Colon (tissue), 2 donors: Measurements from ENCODE around the gene MICALL2.

Experiments
- FAIRE-seq: peaks from 2 replicates; lab custom pipeline; 2012; peaks lifted over from hg19 to GRCh38; lab: Jason Lieb, UNC
- donor health status: control.
- donor health status: control.

MICALL2 gene

GRCh38 chr7:1468203-1468602 is 8.9 kb upstream of the MICALL2 start:
- no peak for FAIRE-seq

GRCh38 chr7:1466524-1467271 is 7.4 kb upstream of the MICALL2 start:
- FAIRE-seq: no peak

GRCh38 chr7:1464694-1465093 is 5.4 kb upstream of the MICALL2 start:
- FAIRE-seq: no peak

- FAIRE-seq: no peak
Observed at GRCh38 chr7:1463676-1464223, 4.5 kb upstream of the MICALL2 start.

- no peak for FAIRE-seq
Observed at GRCh38 chr7:1461646-1462375, 2.5 kb upstream of the MICALL2 start.

- FAIRE-seq: no peak
Observed at GRCh38 chr7:1460821-1461645, 1.8 kb upstream of the MICALL2 start.

- FAIRE-seq: no peak
Observed at GRCh38 chr7:1459920-1460820, 900 bp upstream of the MICALL2 start.

GRCh38 chr7:1459512-1459892 is 232 bp upstream of the MICALL2 start:
- no peak for FAIRE-seq

GRCh38 chr7:1457949-1458682 is 1.2 kb downstream of the MICALL2 start:
- no peak for FAIRE-seq

GRCh38 chr7:1457059-1457948 is 2.0 kb downstream of the MICALL2 start:
- no peak for FAIRE-seq

GRCh38 chr7:1455955-1456354 is 3.3 kb downstream of the MICALL2 start:
- FAIRE-seq: no peak

GRCh38 chr7:1455241-1455939 is 3.9 kb downstream of the MICALL2 start:
- no peak for FAIRE-seq

- no peak for FAIRE-seq
Observed at GRCh38 chr7:1454542-1454941, 4.7 kb downstream of the MICALL2 start.

- no peak for FAIRE-seq
Observed at GRCh38 chr7:1452205-1452604, 7.1 kb downstream of the MICALL2 start.

- FAIRE-seq: no peak
Observed at GRCh38 chr7:1450987-1451386, 8.3 kb downstream of the MICALL2 start.

- no peak for FAIRE-seq
Observed at GRCh38 chr7:1450431-1450830, 8.8 kb downstream of the MICALL2 start.

GRCh38 chr7:1449951-1450350 is 9.3 kb downstream of the MICALL2 start:
- no peak for FAIRE-seq

- FAIRE-seq: no peak
Observed at GRCh38 chr7:1449501-1449900, 9.8 kb downstream of the MICALL2 start.

GRCh38 chr7:1448958-1449357 is 10.3 kb downstream of the MICALL2 start:
- FAIRE-seq: no peak
